GM19324 (cell line): ENCODE data around the gene MYZAP.
A peak's percentile ranks its signal among the peaks of the same experiment; 100 is the strongest.

Source experiments
- ATAC-seq: cut with Tn5 transposase; IDR thresholded peaks from one replicate; pipeline ENCODE4 v1.9.1; 2021; ENCODE audit warnings: mild to moderate bottlenecking, moderate library complexity; ENCODE audit not compliant: unreplicated experiment, low FRiP score

Gene MYZAP

GRCh38 chr15:57690341-57690966, 98.8 kb downstream of the MYZAP start:
- ATAC-seq, result no peak

- ATAC-seq, result no peak
These were observed 99.4 kb downstream of the MYZAP start for GRCh38 chr15:57691082-57691481.

DNA sequence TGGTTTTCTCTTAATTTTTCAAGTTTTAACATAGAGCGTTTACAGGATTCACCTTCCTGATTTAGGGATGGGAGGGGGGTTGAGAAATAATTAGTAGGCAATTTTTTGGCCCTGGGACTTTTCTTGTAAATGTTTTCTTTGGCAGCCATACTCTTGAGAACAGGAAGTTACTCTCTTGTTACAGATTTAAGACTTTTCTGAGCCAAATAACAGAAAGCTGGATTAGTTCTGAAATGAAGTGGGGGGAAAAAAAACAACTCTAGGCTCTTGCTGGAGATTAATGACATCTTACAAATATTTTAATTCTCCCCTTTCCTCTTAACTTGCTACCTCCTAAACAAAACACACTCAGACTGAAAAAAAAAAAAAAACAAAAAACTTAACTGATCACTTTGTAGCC, 101.0 kb downstream of the MYZAP start:
- no peak for ATAC-seq

GRCh38 chr15:57694279-57694678, 102.6 kb downstream of the MYZAP start:
- ATAC-seq, result no peak

DNA sequence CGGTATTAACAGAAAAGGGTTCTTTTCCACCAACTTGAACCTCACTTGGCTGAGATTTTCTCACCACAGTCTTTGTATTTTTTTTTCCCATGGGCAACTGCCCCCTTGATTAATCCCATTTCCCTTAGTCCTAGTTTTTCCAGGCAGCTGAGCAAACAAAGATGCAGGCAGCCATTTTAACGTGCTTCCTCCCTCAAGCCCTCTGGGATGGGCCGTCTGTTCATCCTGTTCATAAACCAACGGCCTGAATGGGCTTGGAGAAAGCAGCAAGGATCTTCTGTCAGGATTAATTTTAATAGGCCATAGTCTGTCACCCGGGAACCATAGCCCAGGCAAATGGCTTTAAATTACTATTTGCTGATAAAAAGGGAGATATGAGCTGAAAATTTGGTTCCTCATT, 104.4 kb downstream of the MYZAP start:
- no peak for ATAC-seq

DNA sequence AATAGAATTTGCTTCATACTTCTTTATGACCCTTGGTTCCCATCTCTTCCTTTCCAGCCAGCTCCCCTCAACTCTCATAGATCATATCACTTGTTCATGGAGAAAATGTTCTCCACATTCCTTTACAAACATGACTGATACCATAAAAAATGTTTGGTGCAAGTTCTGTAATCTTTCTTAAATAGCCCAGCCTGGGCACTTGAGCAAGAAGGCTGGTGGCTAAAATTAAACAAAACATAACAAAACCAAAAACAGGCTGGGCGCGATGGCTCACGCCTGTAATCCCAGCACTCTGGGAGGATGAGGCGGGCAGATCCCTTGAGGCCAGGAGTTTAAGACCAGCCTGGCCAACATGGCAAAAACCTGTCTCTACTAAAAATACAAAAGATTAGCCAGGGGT, 105.9 kb downstream of the MYZAP start:
- ATAC-seq, result no peak

DNA sequence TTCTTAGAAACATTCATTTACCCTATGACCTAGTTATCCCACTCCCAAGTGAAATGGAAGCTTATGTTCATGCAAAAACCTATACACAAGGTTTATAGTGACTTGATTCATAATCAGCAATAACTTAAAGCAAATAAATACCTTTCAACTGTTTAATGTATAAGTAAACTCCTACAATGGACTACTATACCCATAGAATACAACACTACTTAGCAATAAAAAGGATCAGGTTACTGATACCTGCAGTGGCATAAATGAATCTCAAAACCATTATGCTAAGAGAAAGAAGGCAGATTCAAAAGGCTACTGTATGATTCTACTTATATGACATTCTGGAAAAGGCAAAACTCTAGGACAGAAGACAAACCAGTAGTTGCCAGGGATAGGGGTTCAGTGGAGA, 106.5 kb downstream of the MYZAP start:
- ATAC-seq, result no peak

GRCh38 chr15:57698991-57699390, 107.3 kb downstream of the MYZAP start:
- no peak for ATAC-seq

DNA sequence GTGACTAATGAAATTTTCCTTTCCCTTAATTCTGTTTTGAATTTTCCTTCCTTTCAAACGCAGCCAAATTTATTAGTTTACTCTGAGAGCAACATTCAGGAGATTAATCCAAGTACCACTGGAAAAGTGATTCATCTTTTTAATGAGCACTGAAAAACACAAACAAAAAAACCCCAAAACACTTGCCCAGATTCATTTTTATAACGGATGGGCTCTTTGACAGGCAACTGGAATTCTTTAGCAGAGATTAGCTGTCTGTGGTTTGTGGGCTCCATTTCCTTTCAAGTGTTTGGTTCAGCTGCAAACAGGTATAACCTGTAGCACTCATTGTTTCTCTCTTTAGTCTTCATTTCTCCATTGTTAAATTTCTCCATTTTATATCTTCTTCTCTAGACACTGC, 111.7 kb downstream of the MYZAP start:
- ATAC-seq, result no peak

DNA sequence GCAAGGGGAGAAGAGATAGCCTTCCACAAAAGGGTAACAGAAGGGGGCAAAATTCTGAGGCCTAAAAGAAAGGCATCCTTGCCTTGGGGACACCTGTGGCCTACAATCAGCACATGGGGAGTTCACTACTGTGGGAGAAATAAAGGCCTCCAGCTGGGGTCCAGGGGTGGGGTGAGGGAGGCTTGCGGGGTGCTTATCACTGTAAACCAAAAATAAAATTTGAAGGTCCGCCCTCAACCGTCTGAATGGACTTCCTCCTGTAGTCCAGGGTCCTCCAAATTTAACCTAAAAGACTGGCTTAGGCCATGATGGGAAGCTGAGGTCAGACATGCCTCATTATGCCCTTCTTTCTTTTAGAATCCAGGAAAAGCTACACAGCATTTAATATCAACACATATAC, 112.7 kb downstream of the MYZAP start:
- no peak for ATAC-seq

DNA sequence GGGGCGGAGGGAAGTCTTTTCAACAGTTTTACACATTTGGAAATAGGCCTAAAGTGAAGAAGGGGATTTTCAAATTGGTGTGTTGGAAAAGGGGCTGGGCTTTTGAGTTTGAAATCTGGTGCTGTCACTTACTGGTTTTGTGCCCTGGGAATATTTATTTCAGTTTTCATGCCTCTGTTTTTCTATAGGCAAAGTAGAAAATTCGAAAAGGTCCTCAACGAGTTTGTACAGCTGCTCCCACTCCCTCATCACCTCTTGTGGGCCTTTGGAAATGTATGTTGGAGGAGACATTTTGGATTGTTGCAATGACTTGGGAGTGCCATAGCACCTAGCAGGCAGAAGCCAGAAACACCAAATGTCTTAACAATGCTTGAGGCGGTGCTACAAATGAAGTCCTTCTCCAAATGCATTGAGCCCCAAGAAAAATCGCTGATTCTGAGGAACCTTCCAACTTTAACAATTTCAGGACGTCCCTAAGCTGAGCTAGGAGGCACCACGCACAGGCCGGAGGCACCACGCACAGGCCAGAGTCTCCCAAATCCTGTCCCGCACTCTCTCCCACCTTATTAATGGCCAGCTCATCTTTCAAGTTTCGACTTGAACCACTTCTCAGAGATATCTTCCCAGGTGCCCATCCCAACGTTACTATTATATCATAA, 114.2 kb downstream of the MYZAP start:
- ATAC-seq, result no peak

GRCh38 chr15:57706405-57707209, 114.9 kb downstream of the MYZAP start, which contains the start of gene POLR2M:
TSS of gene POLR2M (plus strand) at chr15:57706714. CDS start at chr15:57706843, 129 bp downstream.
- ATAC-seq, result peak; percentile 91

DNA sequence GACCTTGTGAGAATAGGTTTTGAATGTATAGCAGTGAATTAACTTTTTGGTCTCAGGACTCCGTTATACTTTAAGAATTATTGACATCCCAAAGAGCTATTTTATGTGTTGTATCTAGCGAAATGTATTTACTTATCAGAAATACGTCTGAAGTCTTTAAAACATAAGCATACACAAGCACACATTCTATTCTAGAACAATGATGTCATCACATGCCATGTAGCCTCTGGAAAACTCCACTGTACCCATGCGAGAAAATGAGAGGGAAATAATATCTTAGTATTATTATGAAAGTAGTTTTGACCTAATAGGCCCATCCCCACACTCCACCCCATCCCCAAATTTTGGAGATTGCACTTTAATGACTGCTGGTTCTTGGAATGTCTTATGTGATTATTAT, 116.3 kb downstream of the MYZAP start:
- no peak for ATAC-seq

- ATAC-seq, result no peak
These were observed 126.6 kb downstream of the MYZAP start for GRCh38 chr15:57718309-57718708.

GRCh38 chr15:57720867-57721266, 129.2 kb downstream of the MYZAP start:
- ATAC-seq, result no peak

GRCh38 chr15:57726411-57726810, 134.7 kb downstream of the MYZAP start:
- no peak for ATAC-seq

GRCh38 chr15:57727031-57727430, 135.3 kb downstream of the MYZAP start:
- no peak for ATAC-seq

- ATAC-seq, result no peak
These were observed 136.7 kb downstream of the MYZAP start for GRCh38 chr15:57728436-57728835.

GRCh38 chr15:57730876-57731275, 139.2 kb downstream of the MYZAP start:
- no peak for ATAC-seq

DNA sequence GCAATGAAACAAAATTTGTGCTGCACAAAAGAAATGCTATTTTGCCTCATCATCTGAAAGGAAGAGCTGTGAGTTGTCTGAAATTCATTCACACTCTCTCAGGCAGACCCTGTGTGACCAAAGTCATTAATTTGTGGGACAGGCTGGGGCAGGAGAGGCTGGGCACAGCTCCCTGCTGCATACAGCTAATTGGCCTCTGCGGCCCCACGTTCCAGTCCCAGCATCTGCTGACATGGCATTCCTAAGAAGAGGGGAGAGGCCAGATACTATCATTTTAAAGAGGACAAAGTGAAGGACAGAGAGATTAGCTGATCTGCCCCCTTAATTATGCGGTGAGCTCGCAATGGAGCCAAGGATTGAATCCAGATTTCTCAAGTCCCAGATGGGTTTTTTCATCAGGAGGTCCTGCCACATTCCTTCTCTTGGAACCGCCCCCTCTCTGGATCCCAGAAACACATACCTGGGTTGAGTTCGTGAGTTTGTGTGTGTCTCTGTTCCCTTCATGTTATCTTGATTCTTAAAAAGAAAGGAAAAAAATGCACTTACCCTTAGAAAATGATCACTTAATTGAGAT, 139.9 kb downstream of the MYZAP start:
- ATAC-seq, result no peak
